GM10248 (cell line): Measurements from ENCODE around the gene SDK2.

Source experiments
- CTCF ChIA-PET: fragments of 300-600 bp; sonication (Branson Sonifier 250); formaldehyde crosslinking; extraction: SDS; loops from one replicate; lab custom pipeline; 2021; ENCODE audit warnings: antibody characterized with exemption; lab: Yijun Ruan, JAX
- POLR2A ChIA-PET: fragments of 350-650 bp; sonication (Branson Sonifier 250); formaldehyde crosslinking; extraction: SDS; loops from one replicate; lab custom pipeline; 2020; ENCODE audit warnings: antibody characterized with exemption; lab: Yijun Ruan, JAX
- DNase-seq: peaks from one replicate; pipeline ENCODE4 v3.0.0; 2012; ENCODE audit errors: extremely low spot score
- TF ChIP-seq, protein P1 (sequence below): IDR thresholded peaks from 2 replicates; pipeline ENCODE4 v1.5.1; 2012; ENCODE audit warnings: mild to moderate bottlenecking, low read depth; ENCODE audit errors: extremely low read depth, missing control alignments, control extremely low read depth

SDK2 gene

DNA sequence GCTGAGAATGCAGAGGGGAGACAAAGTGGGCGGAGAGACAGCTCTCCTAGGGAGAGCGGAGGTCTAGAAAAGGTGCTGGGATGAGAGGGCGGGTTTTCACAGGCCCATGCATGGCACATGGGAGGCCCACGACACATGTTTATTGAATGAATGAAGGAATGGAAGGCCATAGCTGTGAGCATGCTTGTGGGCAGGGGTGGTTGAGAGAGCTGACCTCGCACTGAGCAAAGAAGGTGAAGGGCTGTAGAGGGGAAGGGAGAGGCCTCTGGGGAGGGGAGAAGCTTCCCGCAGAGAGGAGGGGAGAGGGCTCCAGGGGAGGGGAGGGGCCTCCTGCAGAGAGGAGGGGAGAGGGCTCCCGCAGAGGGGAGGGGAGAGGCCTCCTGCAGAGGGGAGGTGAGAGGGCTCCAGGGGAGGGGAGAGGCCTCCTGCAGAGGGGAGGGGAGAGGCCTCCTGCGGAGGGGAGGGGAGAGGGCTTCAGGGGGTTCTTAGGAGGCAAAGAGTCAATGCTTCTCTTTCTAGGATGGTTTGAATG lies 27.3 kb downstream of the SDK2 start:
- TF ChIP-seq, protein P1, sequence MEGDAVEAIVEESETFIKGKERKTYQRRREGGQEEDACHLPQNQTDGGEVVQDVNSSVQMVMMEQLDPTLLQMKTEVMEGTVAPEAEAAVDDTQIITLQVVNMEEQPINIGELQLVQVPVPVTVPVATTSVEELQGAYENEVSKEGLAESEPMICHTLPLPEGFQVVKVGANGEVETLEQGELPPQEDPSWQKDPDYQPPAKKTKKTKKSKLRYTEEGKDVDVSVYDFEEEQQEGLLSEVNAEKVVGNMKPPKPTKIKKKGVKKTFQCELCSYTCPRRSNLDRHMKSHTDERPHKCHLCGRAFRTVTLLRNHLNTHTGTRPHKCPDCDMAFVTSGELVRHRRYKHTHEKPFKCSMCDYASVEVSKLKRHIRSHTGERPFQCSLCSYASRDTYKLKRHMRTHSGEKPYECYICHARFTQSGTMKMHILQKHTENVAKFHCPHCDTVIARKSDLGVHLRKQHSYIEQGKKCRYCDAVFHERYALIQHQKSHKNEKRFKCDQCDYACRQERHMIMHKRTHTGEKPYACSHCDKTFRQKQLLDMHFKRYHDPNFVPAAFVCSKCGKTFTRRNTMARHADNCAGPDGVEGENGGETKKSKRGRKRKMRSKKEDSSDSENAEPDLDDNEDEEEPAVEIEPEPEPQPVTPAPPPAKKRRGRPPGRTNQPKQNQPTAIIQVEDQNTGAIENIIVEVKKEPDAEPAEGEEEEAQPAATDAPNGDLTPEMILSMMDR: no peak
- CTCF ChIA-PET: interaction anchor here (1.3 kb wide), 1 partner anchor 94 kb away, joined by 3 read pairs; no protein-coding TSS in a partner anchor
- POLR2A ChIA-PET: no interaction called here
- DNase-seq: no peak

DNA sequence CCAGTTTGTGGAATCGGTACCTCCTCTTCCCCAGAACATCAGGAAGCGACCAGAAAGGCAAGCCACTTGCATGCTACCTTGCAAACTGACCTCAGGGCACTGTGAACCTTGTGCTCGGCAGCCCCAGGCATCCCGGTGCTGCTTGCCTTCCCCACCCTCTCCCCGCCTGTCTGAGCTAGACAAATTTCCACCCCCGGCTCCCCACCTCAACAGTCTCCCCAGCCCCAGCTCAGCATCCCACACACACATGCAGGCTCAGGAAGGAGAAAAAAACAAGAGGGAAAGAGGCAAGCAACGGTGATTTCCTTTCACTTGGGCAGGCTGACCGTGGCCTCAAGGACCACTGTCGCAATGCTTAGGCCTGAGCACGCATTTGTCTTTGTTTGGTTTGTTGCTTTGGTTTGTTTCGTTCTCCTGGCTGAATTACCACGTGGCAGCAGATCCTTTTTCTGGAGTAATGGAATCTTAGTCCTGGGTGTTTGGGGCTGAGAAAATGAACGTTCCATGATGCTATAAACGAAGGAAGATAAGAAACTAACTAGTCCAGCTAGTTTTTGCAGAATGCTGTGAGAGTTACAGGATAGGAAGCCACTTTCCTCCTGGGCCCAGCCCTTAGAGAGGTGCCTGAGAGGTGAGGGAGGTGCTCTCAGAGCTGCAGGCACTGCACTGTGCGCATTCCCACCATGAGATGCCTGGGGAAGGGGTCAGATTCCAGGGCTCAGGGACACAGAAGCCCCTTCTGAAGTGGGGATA lies 27.9 kb downstream of the SDK2 start:
- POLR2A ChIA-PET: no interaction called here
- CTCF ChIA-PET: interaction anchor here (1.3 kb wide), 1 partner anchor 94 kb away, joined by 3 read pairs; no protein-coding TSS in a partner anchor
- DNase-seq: no peak
- TF ChIP-seq, protein P1: no peak

DNA sequence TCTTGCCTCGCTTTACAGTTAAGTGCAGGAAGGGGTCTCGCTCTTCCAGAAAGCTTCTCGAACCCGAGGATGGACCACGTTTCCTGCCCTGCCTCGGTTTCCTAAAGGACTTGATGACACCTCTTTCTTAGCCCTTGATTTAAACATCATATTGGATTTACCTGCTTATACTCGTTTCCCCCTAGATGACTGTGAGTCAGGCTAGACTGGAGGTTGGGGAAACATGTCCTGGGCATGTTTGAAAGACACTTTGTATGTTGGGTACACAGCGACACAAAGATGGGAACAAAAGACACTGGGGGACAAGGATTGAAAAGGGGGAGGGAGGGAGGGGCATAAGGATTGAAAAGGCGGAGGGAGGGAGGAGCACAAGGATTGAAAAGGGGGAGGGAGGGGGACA lies 30.0 kb downstream of the SDK2 start:
- ChIA-PET CTCF (no interaction called here), POLR2A (no interaction called here)
- TF ChIP-seq, protein P1: no peak
- DNase-seq: no peak

DNA sequence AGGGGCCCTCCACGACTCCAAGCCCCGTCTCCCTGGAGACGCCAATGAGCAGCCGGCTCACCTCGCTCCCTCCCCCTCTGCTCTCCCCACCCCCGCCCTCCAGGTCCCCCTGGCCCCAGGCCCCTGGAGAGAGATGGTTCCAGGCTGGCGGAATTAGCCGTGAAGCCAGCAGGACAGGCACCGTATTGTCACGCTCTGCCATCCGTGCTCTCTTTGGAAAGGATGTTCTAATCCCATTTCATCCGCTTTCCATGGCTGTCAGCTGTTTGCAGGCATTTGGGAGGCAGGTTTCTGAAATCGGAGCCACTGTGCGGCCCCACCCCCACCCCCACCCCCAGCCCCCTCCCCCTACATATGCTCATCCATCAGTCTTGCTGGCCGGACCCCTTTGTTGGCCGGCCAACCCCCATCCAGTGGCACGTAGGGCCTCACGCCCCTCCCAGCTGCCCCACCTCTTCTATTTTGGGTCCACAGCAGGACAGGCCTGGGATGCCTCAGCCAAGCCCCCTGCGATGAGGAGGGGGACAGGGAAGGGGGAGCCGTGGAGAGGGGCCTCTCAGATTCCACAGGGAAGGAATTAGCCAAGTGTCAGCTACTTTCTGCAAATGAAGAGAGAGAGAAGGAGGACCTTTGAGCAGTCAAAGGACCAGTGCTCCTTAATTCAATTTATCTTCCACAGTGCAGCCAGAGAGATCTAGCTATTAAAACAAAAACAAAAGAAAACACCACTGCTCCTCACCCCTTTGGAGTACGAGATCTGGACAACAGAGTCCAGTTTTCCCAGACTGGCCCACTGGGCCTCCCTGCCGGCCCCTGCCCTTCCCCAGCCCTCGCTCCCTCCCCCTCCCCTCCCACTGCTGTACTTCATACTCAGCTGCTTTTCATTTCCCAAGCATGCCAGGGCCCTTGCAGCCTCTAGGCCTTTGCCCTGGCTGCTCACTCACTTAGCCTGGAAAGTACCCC lies 30.7 kb downstream of the SDK2 start:
- DNase-seq: no peak
- ChIA-PET POLR2A (no interaction called here), CTCF (no interaction called here)
- TF ChIP-seq, protein P1: no peak

DNA sequence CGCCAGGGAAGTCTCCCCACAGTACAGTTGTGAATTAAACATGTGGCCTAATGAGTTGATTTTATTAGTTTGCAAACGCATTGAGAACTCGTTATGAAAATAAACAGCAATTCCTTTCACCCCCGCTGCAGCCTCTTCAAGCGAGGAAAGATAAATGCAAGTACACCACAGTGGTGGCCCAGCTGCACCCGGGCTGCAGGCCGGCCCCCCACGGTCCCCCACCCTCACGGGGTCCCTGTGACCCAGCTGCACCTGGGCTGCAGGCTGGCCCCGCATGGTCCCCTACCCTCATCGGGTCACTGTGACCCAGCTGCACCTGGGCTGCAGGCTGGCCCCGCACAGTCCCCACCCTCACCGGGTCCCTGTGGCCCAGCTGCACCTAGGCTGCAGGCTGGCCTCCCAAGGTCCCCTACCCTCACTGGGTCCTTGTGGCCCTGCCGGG lies 32.2 kb downstream of the SDK2 start:
- ChIA-PET CTCF (no interaction called here), POLR2A (no interaction called here)
- no peak for DNase-seq
- TF ChIP-seq, protein P1: no peak

DNA sequence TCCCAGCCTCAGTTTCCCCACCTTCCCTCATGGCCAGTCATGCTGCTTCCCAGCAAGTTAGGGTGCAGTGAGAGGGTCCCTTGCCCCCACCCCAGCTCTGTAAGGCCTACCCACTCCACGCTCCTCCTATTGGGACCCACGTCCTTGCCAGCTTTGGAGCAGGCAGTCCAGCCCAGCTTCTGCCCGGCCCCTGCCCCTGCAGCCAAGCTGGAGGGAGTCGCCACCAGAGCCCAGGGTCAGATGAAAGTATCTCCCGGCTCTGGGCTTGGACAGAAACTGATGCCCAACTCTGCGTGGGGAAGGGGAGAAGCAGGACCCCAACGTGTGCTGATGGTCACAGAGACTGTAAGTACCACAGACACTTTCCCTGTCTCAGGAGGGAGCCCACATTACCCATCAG lies 32.6 kb downstream of the SDK2 start:
- TF ChIP-seq, protein P1: no peak
- ChIA-PET POLR2A (no interaction called here), CTCF (no interaction called here)
- DNase-seq: no peak
